KOPT-K1 (cell line): ENCODE results near the gene DVL3.

Experiments
- H3K27ac ChIP-seq: fragments of 200-600 bp; sonication (generic); 2 replicates; pipeline ENCODE4 v1.5.1; 2016; ENCODE audit warnings: antibody characterized with exemption, mild to moderate bottlenecking, low read depth, low read length; ENCODE audit not compliant: poor library complexity, severe bottlenecking
- H3K36me3 ChIP-seq: fragments of 200-600 bp; sonication (generic); 2 replicates; pipeline ENCODE4 v1.5.1; 2017; ENCODE audit warnings: antibody characterized with exemption, mild to moderate bottlenecking, low read length, moderate library complexity; ENCODE audit not compliant: insufficient read depth
- H3K9me3 ChIP-seq: fragments of 200-600 bp; sonication (generic); 2 replicates; pipeline ENCODE4 v1.5.1; 2017; ENCODE audit warnings: antibody characterized with exemption, low read length, mild to moderate bottlenecking; ENCODE audit not compliant: insufficient read depth, poor library complexity, severe bottlenecking

DVL3 gene

DNA sequence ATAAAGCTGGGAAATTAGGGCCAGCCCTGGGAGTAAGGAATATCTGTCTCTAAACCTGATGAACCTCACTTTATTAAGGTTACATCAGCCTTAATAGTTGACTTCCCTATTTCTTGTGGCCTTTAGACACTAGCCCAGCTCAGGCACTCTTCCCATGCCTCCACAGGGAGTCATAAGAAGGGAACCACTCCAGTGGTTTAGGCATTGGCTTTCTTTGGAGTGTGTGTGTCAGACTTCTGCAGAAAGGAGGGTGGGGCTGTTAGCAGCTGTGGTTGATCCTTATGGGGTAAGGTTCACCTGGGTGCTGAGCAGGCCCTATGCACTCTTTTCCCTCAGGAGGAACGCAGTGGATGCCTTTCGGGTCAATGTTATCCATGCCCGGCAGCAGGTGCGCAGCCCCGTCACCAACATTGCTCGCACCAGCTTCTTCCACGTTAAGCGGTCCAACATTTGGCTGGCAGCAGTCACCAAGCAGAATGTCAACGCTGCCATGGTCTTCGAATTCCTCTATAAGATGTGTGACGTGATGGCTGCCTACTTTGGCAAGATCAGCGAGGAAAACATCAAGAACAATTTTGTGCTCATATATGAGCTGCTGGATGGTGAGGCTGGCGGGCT, 23.5 kb downstream of the DVL3 start:
- H3K27ac ChIP-seq = no peak overlapping the region
- H3K9me3 ChIP-seq = no peaks in the 10 kb centered on the region
- peaks cover 71% of the 10 kb centered on the region for H3K36me3 ChIP-seq

DNA sequence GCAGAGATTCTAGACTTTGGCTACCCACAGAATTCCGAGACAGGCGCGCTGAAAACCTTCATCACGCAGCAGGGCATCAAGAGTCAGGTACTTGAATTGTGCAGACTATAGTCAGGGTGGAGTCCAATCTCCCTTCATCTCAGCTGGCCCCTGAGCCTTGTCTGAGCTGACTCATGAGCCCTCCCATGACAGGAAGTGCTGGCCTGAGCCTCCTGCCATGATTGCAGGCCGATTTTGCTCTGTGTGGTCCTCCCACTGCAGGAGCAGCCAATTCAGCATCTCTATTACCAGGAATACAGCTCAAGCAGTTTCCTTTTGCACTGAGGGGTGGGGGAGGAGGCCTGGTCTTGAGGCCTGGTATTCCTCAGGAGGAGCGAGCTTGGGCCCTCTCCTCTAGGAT, 25.0 kb downstream of the DVL3 start:
- no peaks in the 10 kb centered on the region for H3K9me3 ChIP-seq
- no peak overlapping the region for H3K27ac ChIP-seq
- peaks cover 81% of the 10 kb centered on the region for H3K36me3 ChIP-seq

DNA sequence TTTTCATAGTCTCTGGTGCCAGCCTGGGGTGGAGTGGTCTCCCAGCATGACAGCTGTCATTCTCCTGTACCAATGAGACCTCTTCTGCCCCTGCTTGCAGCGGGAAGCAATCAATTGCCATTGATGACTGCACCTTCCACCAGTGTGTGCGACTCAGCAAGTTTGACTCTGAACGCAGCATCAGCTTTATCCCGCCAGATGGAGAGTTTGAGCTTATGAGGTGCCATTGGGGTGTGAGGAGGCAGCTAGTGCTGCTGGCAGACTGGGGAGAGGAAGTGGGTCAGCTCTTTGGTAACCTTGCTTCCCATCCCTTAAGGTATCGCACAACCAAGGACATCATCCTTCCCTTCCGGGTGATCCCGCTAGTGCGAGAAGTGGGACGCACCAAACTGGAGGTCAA, 26.4 kb downstream of the DVL3 start:
- no peak overlapping the region for H3K27ac ChIP-seq

DNA sequence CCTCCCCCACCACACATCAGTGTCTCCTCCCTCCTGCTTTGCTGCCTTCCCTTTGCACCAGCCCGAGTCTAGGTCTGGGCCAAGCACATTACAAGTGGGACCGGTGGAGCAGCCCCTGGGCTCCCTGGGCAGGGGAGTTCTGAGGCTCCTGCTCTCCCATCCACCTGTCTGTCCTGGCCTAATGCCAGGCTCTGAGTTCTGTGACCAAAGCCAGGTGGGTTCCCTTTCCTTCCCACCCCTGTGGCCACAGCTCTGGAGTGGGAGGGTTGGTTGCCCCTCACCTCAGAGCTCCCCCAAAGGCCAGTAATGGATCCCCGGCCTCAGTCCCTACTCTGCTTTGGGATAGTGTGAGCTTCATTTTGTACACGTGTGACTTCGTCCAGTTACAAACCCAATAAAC, 28.5 kb downstream of the DVL3 start:
- no peaks in the 10 kb centered on the region for H3K9me3 ChIP-seq
- H3K27ac ChIP-seq = no peak overlapping the region
- peaks cover 75% of the 10 kb centered on the region for H3K36me3 ChIP-seq

More for the DNA sequence above, 26.4 kb downstream of the DVL3 start:
- H3K36me3 ChIP-seq = peaks cover 80% of the 10 kb centered on the region
- H3K9me3 ChIP-seq = no peaks in the 10 kb centered on the region

DNA sequence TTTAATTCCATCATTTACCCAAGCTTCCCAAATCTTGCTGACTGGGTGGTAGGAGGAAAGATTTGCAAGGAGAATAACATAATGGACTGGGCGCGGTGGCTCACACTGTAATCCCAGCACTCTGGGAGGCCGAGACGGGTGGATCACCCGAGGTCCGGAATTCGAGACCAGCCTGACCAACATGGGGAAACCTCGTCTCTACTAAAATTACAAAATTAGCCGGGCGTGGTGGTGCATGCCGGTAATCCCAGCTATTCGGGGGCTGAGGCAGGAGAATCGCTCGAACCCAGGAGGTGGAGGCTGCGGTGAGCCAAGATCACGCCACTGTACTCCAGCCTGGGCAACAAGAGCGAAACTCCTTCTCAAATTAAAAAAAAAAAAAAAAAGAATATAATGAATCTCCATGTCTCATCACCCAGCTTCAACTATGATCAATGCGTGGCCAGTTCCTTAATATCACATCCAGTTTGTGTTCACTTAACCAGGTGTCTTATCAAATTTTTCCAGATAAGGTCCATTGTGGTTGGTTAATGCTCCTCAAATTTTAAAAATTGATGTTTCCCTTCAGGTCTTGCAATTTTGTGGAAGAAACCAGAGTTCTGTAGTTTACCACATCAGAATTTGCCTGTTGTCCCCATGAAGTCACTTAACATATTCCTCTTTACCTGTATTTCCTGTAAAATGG, 29.5 kb downstream of the DVL3 start:
- peak overlapping the region; percentile 74 for H3K27ac ChIP-seq
- H3K36me3 ChIP-seq = peaks cover 75% of the 10 kb centered on the region
- no peaks in the 10 kb centered on the region for H3K9me3 ChIP-seq

DNA sequence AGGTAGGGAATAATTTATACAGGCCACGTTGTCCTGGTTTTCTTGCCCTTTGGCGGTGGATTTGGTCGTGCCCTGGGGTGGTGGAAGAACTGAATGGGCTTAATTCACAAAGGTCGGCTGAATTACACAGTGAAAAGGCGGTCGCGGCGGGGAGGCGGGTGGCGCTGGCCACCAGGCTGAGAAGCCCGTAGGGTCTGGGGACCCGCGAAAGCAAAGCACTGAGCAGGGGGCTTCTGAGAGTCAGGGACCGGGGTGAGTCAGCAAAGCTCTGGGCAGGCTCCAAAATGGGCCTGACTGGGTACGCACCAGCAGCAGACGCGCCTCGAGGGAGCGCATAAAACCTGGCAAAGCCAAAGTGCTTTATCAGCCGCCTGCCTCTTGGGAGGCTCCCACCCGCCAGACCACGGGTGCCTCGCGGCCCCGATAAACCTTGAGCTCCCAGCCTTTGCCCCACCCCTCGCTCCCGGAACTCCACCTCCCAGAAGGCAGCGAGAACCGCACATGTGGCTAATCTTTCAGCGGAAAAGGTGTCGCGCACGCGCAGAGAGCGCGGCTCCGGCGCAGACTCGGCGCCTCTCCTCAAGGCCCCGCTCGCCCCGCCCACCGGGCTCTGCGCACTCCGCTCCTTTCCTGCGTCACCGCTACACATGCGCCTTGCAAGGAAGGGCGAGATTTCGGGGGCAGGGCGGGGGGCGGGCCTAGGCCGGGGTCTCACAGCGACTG, 30.4 kb downstream of the DVL3 start:
- H3K27ac ChIP-seq = peak overlapping the region; percentile 82
- peaks cover 75% of the 10 kb centered on the region for H3K36me3 ChIP-seq

DNA sequence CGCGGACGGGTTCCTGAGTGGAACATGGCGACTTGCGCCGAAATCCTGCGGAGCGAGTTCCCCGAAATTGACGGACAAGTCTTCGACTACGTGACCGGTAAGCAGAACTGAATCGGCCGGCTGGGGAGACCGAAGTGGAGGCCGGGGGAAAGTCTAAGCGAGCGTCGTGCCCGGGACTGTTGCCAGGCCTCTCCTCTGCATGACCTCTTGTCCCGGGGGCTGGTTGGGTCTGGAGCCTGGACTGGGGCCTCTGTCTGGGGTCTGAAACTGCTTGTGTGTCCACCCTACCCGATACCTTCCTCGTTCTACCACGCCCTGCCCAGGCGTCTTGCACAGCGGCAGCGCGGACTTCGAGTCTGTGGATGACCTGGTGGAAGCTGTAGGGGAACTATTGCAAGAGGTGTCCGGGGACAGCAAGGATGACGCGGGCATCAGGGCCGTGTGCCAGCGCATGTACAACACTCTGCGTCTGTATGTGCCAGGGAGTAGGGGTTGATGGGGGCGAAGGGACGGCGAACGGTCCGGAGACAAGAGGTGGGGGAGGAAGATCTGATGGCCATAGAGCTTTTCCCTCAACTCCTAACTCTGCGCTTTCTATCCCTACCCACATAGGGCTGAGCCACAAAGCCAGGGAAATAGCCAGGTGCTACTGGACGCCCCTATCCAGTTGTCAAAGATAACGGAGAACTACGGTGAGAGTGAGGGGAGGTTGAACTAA, 31.2 kb downstream of the DVL3 start, which contains the start of gene ABCF3:
Gene ABCF3, plus strand, starts transcription at position 16 of the 718 bp plus-strand sequence. Its CDS starts 9 bp downstream, at position 25.
- Histone ChIP-seq H3K27ac (peak within 1 kb of the TSS; percentile 82), H3K9me3 (no peaks in the 10 kb centered on the region), H3K36me3 (peaks cover 75% of the 10 kb centered on the region)

More for the DNA sequence above, 30.4 kb downstream of the DVL3 start:
- no peaks in the 10 kb centered on the region for H3K9me3 ChIP-seq

DNA sequence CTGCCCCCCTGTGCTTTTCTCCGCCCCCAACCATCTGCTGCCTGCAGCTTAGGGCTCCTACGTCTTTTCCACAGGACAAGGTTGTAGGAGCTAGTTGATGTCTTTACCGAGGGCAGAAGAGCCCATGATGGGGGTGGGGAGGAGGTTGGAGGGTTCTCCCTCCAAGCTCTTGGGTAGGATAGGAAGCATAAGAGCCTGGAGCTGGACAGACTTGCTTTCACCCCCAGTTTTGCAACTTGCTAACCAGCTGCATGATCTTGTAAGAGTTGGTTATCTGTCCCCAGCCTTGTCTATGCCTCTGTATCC, 31.7 kb downstream of the DVL3 start:
- peaks cover 75% of the 10 kb centered on the region for H3K36me3 ChIP-seq
- H3K27ac ChIP-seq = peak overlapping the region; percentile 82
- H3K9me3 ChIP-seq = no peaks in the 10 kb centered on the region

DNA sequence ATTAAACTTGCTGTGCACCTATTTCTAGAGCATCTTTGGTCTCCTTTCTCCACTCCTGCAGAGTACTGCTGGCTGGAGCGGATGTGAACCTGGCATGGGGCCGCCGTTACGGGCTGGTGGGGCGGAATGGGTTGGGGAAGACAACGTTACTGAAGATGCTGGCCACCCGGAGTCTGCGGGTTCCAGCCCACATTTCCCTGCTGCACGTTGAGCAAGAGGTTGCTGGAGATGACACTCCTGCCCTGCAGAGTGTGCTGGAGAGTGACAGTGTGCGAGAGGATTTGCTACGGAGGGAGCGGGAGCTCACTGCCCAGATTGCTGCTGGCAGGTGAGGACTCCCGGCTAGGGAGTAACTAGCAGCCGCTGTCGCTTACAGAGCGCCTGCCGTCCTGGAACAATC, 32.9 kb downstream of the DVL3 start:
- no peaks in the 10 kb centered on the region for H3K9me3 ChIP-seq
- peaks cover 75% of the 10 kb centered on the region for H3K36me3 ChIP-seq
- H3K27ac ChIP-seq = no peak overlapping the region

DNA sequence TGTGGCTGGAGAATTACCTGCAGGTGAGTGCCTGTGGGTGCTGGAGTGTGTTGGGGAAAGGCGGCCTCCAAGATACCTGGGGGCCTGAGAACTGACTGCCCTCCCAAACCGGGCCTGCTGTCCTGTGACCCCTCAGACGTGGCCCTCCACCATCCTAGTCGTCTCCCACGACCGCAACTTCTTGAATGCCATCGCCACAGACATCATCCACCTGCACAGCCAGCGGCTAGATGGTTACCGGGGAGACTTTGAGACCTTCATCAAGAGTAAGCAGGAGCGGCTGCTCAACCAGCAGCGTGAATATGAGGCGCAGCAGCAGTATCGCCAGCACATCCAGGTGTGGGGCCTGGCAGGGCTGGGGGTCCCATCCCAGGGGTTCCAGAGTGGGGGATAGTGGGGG, 34.2 kb downstream of the DVL3 start:
- Histone ChIP-seq H3K36me3 (peaks cover 75% of the 10 kb centered on the region), H3K27ac (no peak overlapping the region), H3K9me3 (no peaks in the 10 kb centered on the region)

DNA sequence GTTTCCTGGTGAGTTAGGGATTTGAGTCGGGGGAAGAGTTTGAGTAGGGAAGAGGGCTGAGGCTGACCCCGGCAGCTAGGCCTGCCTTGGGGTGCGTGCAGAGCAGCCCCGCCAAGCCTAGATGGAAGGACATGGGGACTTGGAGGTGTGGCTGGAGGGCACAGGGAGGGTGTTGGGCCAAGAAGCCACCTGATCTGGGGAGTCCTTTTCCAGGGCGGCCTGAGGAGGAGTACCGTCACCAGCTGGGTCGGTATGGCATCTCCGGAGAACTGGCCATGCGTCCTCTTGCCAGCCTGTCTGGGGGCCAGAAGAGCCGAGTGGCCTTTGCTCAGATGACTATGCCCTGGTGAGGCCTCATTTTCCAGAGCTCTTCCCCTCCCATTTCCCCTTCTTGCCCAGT, 37.7 kb downstream of the DVL3 start:
- Histone ChIP-seq H3K27ac (no peak overlapping the region), H3K36me3 (peaks cover 83% of the 10 kb centered on the region), H3K9me3 (no peaks in the 10 kb centered on the region)

DNA sequence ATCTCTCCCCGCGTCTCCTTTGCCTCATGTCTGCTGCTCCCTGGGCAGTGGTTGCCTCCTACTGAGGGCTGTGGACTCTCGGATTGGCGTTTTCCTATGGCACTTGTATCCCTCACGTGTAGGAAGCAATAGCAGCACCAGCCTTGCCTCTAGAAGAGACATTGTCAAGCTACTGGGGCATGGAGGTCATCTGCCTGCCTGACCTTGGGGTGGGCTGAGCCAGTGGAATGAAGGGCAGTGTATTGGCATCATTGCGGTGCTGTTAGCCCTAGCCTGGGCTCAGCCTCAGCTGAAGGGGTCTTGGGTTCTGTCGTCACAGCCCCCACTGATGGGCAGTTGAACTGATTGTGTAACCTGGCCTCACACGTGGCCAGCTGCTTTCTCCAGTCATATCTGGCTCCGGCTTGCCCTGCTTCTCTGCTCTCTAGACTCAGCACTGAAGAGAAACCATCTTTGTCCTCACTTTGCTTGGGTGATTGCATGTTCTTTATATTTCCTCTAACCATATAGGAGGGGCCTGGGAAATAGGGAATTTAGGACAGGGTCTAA, 38.9 kb downstream of the DVL3 start:
- Histone ChIP-seq H3K36me3 (peaks cover 71% of the 10 kb centered on the region), H3K9me3 (no peaks in the 10 kb centered on the region), H3K27ac (no peak overlapping the region)

DNA sequence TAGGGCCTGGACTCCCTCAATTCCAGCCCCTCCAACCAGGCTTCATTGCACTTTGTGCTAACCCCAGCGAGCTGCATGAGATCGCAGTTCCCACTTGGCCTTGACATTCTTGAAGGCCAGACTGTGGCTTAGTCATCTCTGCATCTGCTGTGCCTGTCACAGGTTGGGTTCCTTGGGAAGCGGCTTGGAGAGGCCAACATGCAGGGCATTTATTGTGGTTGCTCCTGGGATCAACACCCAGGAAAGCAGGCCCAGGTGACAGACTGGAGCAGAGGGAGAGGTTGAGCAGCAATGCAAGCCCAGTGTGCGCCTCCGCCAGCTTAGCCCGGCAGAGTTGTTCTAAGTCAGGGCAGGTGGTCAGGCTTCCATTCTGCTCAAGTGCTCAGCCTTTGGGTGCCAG, 41.4 kb downstream of the DVL3 start:
- Histone ChIP-seq H3K36me3 (peaks cover 47% of the 10 kb centered on the region), H3K27ac (no peak overlapping the region), H3K9me3 (no peaks in the 10 kb centered on the region)

DNA sequence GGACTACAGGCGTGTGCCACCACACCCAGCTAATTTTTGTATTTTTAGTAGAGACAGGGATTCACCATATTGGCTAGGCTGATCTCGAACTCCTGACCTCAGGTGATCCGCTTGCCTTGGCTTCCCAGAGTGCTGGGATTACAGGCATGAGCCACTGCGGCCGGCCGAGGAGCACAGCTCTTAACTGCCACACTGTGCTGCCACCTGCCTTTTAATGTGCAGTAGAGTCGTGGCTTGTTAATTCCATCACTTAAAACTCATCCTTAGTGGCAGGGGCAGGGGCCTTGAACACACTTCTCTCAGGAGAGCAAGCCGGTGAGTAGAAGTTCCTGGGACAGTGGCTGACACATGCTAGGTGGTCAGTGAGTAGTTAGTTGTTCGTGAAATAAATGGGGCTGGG, 43.3 kb downstream of the DVL3 start:
- no peak overlapping the region for H3K27ac ChIP-seq
- peaks cover 27% of the 10 kb centered on the region for H3K36me3 ChIP-seq
- no peaks in the 10 kb centered on the region for H3K9me3 ChIP-seq

DNA sequence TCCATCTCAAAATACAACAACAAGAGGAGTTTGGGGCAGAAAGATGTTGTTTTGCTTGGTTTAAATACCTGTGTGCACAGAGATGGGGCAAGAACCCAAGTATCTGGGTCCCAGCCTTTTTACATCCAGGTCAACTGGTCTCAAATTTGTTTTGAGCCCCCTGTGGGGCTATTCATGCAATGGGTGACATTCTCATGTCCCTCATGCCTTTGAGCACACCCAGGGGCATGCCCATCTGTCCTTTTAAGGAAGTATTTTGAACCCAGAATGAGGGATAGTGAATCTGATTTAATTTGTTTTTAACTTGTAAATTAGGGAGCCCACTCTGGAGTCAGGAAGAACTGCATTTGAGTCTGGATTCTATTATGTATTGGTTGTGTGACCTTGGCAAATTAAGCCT, 45.6 kb downstream of the DVL3 start:
- Histone ChIP-seq H3K27ac (no peak overlapping the region), H3K9me3 (no peaks in the 10 kb centered on the region), H3K36me3 (peaks cover 4% of the 10 kb centered on the region; the same call in 1 of the 2 replicates)
